Measurements from ENCODE around the gene ADARB2. TPM values are rescaled to one million over a fixed set of nuclear protein-coding genes. Genes with fewer than 3 reads are reported as not detected.

The ADARB2 gene
- total and polyA plus RNA-seq, 8 donors = 0.41 to 0.92 (median 0.76) TPM

GRCh38 chr10:1573981-1574380, 163.3 kb downstream of the ADARB2 start:
- H3K27ac ChIP-seq = no peak overlapping the region
- DNase-seq (no peak), ATAC-seq (no peak)
- no peak for TF ChIP-seq CTCF (IDR thresholded peaks at IDR 0.05)
- H3K36me3 ChIP-seq = no peaks in the 10 kb centered on the region
- no peak overlapping the region for H3K4me3 ChIP-seq
- H3K9me3 ChIP-seq = no peaks in the 10 kb centered on the region
- H3K27me3 ChIP-seq = peaks cover 0 to 22% of the 10 kb centered on the region in 2 donors
- intact Hi-C loops (cut with DNase I) = no loop called here
- H3K4me1 ChIP-seq = no peaks in the 10 kb centered on the region

- H3K27ac ChIP-seq = no peak overlapping the region
- DNase-seq (no peak), ATAC-seq (no peak)
- no peaks in the 10 kb centered on the region for H3K36me3 ChIP-seq
- peaks cover 0 to 18% of the 10 kb centered on the region in 2 donors for H3K27me3 ChIP-seq
- H3K4me1 ChIP-seq = no peaks in the 10 kb centered on the region
- H3K9me3 ChIP-seq = no peaks in the 10 kb centered on the region
- intact Hi-C loops (cut with DNase I) = no loop called here
- H3K4me3 ChIP-seq = no peak overlapping the region
- no peak for TF ChIP-seq CTCF (IDR thresholded peaks at IDR 0.05)
Observed at GRCh38 chr10:1573334-1573969, 163.9 kb downstream of the ADARB2 start.

- H3K27me3 ChIP-seq = peaks cover 0 to 16% of the 10 kb centered on the region in 2 donors
- H3K4me1 ChIP-seq = no peaks in the 10 kb centered on the region
- no peaks in the 10 kb centered on the region for H3K36me3 ChIP-seq
- no peak overlapping the region for H3K4me3 ChIP-seq
- no peaks in the 10 kb centered on the region for H3K9me3 ChIP-seq
- intact Hi-C loops (cut with DNase I) = no loop called here
- H3K27ac ChIP-seq = no peak overlapping the region
- ATAC-seq (no peak), DNase-seq (no peak)
- no peak for TF ChIP-seq CTCF (IDR thresholded peaks at IDR 0.05)
Observed at GRCh38 chr10:1572519-1573333, 164.6 kb downstream of the ADARB2 start.

- ATAC-seq (no peak), DNase-seq (no peak)
- no peaks in the 10 kb centered on the region for H3K4me1 ChIP-seq
- H3K36me3 ChIP-seq = no peaks in the 10 kb centered on the region
- TF ChIP-seq CTCF (IDR thresholded peaks at IDR 0.05) = no peak
- intact Hi-C loops (cut with DNase I) = no loop called here
- no peak overlapping the region for H3K27ac ChIP-seq
- peaks cover 0 to 19% of the 10 kb centered on the region in 2 donors for H3K27me3 ChIP-seq
- no peaks in the 10 kb centered on the region for H3K9me3 ChIP-seq
- H3K4me3 ChIP-seq = no peak overlapping the region
Observed at GRCh38 chr10:1571587-1572237, 165.6 kb downstream of the ADARB2 start.
